AG10803 (cell line): ENCODE measurements around the gene OR8B4.
"Not testable (repeated sequence)": the region's sequence is repeated elsewhere in the genome, so short reads cannot be mapped to it uniquely, and the experiment has no call there.

ENCODE experiments used
- DNase-seq: peaks from one replicate; pipeline ENCODE4 v3.0.0; 2010; ENCODE audit warnings: low read depth
- H3K4me3 ChIP-seq: 2 replicates; pipeline ENCODE4 v1.5.1; 2011; ENCODE audit warnings: mild to moderate bottlenecking, low read length, control low read depth
- TF ChIP-seq, protein P1 (sequence below): conservative IDR thresholded peaks from 2 replicates; pipeline ENCODE4 v1.5.1; 2011; ENCODE audit warnings: mild to moderate bottlenecking, low read length, control low read depth, inconsistent platforms

OR8B4 gene

GRCh38 chr11:124384399-124384798 lies 40.3 kb downstream of the OR8B4 start, which contains the start of gene OR8B2:
OR8B2 (minus strand) TSS chr11:124384499; CDS start chr11:124383343, 1,156 bp downstream.
- no peak within 1 kb of the TSS for H3K4me3 ChIP-seq
- TF ChIP-seq, protein P1, sequence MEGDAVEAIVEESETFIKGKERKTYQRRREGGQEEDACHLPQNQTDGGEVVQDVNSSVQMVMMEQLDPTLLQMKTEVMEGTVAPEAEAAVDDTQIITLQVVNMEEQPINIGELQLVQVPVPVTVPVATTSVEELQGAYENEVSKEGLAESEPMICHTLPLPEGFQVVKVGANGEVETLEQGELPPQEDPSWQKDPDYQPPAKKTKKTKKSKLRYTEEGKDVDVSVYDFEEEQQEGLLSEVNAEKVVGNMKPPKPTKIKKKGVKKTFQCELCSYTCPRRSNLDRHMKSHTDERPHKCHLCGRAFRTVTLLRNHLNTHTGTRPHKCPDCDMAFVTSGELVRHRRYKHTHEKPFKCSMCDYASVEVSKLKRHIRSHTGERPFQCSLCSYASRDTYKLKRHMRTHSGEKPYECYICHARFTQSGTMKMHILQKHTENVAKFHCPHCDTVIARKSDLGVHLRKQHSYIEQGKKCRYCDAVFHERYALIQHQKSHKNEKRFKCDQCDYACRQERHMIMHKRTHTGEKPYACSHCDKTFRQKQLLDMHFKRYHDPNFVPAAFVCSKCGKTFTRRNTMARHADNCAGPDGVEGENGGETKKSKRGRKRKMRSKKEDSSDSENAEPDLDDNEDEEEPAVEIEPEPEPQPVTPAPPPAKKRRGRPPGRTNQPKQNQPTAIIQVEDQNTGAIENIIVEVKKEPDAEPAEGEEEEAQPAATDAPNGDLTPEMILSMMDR, result no peak
- DNase-seq, result no peak

DNA sequence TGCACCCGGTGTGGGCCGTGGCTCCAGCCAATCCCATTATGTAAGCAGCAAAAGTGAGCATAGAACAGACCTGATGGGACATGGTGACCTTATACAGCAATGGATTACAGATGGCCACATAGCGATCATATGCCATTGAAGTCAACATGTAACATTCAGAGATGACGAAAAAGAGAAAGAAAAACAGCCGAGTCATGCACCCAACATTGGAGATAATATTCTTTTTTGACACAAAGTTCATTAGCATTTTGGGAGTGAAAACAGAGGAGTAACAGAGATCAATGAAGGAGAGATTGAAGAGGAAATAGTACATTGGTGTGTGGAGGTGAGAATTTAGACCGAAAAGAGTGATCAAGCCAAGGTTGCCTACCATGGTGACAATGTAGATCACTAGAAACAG lies 41.8 kb downstream of the OR8B4 start:
- not testable (repeated sequence) for DNase-seq

DNA sequence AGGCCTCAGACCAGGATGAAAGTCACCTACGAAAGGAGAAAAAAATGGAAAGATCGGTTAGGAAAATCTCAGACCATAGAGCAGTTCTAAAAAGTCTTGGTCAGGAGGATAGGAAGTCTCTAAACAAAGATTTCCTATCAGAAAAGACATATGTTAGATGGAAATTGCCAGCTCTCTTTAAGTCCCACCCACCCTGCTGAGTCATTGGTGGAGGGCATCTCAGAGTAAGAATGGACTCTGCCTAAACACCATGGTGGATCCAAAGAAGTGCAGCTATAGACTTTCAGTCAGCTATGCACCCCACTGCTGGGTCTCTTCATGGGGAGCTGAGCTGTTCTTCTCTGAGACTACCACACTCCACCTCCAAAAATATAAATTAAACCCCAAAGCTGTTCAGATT lies 44.1 kb downstream of the OR8B4 start:
- H3K4me3 ChIP-seq, result no peak overlapping the region
- TF ChIP-seq, protein P1, result no peak
- no peak for DNase-seq

More for the DNA sequence above, 41.8 kb downstream of the OR8B4 start:
- not testable (repeated sequence) for H3K4me3 ChIP-seq

DNA sequence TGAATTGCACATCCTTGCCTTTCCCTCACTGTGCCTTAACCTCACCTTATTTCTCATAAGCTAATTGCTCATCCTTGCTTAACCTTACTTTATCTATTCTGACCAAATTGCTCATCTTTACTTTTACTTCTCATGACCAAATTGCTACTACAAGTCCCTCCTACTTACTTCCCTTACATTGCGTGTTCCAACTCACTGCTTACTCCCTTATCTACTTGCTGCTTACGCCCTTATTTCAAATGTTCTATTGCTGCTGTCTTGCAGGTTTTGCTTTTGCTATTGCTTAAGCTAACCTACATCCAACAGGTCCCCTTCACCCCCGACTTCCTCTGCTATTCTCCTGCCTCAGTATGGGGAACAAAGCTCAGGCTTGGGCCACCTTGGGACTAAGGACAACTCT lies 48.4 kb downstream of the OR8B4 start:
- DNase-seq, result no peak
- TF ChIP-seq, protein P1, result no peak
- H3K4me3 ChIP-seq, result no peak overlapping the region
